ENCODE measurements around the gene COG5. TPM values are rescaled to one million over a fixed set of nuclear protein-coding genes. Genes with fewer than 3 reads are reported as not detected.

COG5 gene
- total and polyA plus RNA-seq, 9 of the 15 experiments (the other 6 are each of a cell fraction or from before 2014, with no cell fraction given): 15.3 to 75.1 (median 56.4) TPM

DNA sequence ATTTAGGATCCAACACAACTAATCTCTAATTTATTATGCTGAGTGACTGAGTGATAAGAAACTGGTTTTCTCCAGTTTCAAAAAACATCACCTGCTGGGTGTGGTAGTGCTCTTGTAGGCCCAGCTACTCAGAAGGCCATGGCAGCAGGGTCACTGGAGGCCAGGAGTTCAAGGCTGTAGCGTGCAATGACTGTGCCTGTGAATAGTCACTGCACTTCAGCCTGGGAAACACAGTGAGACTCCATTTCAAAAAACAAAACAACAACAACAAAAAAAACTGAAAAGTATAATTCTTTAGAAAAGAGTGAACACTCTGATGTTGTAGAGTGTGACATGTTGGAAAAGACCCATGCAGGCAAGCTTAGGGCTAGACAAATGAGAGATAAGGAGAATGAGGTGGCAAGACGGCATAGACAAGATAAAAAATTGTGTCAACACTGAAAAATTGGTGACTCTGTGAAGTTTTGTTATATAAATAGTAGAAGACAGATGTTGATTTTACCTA is 243.9 kb downstream of the COG5 start (continued):
- TF ChIP-seq, protein P1, sequence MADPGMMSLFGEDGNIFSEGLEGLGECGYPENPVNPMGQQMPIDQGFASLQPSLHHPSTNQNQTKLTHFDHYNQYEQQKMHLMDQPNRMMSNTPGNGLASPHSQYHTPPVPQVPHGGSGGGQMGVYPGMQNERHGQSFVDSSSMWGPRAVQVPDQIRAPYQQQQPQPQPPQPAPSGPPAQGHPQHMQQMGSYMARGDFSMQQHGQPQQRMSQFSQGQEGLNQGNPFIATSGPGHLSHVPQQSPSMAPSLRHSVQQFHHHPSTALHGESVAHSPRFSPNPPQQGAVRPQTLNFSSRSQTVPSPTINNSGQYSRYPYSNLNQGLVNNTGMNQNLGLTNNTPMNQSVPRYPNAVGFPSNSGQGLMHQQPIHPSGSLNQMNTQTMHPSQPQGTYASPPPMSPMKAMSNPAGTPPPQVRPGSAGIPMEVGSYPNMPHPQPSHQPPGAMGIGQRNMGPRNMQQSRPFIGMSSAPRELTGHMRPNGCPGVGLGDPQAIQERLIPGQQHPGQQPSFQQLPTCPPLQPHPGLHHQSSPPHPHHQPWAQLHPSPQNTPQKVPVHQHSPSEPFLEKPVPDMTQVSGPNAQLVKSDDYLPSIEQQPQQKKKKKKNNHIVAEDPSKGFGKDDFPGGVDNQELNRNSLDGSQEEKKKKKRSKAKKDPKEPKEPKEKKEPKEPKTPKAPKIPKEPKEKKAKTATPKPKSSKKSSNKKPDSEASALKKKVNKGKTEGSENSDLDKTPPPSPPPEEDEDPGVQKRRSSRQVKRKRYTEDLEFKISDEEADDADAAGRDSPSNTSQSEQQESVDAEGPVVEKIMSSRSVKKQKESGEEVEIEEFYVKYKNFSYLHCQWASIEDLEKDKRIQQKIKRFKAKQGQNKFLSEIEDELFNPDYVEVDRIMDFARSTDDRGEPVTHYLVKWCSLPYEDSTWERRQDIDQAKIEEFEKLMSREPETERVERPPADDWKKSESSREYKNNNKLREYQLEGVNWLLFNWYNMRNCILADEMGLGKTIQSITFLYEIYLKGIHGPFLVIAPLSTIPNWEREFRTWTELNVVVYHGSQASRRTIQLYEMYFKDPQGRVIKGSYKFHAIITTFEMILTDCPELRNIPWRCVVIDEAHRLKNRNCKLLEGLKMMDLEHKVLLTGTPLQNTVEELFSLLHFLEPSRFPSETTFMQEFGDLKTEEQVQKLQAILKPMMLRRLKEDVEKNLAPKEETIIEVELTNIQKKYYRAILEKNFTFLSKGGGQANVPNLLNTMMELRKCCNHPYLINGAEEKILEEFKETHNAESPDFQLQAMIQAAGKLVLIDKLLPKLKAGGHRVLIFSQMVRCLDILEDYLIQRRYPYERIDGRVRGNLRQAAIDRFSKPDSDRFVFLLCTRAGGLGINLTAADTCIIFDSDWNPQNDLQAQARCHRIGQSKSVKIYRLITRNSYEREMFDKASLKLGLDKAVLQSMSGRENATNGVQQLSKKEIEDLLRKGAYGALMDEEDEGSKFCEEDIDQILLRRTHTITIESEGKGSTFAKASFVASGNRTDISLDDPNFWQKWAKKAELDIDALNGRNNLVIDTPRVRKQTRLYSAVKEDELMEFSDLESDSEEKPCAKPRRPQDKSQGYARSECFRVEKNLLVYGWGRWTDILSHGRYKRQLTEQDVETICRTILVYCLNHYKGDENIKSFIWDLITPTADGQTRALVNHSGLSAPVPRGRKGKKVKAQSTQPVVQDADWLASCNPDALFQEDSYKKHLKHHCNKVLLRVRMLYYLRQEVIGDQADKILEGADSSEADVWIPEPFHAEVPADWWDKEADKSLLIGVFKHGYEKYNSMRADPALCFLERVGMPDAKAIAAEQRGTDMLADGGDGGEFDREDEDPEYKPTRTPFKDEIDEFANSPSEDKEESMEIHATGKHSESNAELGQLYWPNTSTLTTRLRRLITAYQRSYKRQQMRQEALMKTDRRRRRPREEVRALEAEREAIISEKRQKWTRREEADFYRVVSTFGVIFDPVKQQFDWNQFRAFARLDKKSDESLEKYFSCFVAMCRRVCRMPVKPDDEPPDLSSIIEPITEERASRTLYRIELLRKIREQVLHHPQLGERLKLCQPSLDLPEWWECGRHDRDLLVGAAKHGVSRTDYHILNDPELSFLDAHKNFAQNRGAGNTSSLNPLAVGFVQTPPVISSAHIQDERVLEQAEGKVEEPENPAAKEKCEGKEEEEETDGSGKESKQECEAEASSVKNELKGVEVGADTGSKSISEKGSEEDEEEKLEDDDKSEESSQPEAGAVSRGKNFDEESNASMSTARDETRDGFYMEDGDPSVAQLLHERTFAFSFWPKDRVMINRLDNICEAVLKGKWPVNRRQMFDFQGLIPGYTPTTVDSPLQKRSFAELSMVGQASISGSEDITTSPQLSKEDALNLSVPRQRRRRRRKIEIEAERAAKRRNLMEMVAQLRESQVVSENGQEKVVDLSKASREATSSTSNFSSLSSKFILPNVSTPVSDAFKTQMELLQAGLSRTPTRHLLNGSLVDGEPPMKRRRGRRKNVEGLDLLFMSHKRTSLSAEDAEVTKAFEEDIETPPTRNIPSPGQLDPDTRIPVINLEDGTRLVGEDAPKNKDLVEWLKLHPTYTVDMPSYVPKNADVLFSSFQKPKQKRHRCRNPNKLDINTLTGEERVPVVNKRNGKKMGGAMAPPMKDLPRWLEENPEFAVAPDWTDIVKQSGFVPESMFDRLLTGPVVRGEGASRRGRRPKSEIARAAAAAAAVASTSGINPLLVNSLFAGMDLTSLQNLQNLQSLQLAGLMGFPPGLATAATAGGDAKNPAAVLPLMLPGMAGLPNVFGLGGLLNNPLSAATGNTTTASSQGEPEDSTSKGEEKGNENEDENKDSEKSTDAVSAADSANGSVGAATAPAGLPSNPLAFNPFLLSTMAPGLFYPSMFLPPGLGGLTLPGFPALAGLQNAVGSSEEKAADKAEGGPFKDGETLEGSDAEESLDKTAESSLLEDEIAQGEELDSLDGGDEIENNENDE (IDR thresholded peaks at IDR 0.05; ENCODE audit: low read depth, low read length): no peak
- TF ChIP-seq ESRRB (CRISPR knock-in tag; IDR thresholded peaks at IDR 0.05; ENCODE audit: borderline replicate concordance): no peak
- TF ChIP-seq CHD1 (IDR thresholded peaks at IDR 0.05; ENCODE audit: low read length): no peak
- TF ChIP-seq ARID2 (IDR thresholded peaks at IDR 0.05): no peak
- TF ChIP-seq WHSC1 (IDR thresholded peaks at IDR 0.05; ENCODE audit: low read length): no peak
- no peak for TF ChIP-seq ZNF668 (CRISPR knock-in tag; IDR thresholded peaks at IDR 0.05)
- TF ChIP-seq SRF (CRISPR knock-in tag; IDR thresholded peaks at IDR 0.05): no peak
- TF ChIP-seq SAFB2 (IDR thresholded peaks at IDR 0.05; ENCODE audit: borderline replicate concordance, low read depth, low read length, severe bottlenecking): no peak
- TF ChIP-seq SMARCE1 (IDR thresholded peaks at IDR 0.05): peak; percentile 94
- TF ChIP-seq ZNF143 (CRISPR knock-in tag; IDR thresholded peaks at IDR 0.05): no peak
- TF ChIP-seq NEUROD1 (IDR thresholded peaks at IDR 0.05; ENCODE audit: borderline replicate concordance, low read depth, low read length, partially characterized antibody): no peak
- no peak for TF ChIP-seq MAZ (CRISPR knock-in tag; conservative IDR thresholded peaks at IDR 0.05 in 1 of 2, IDR thresholded peaks at IDR 0.05 in 1 of 2)
- no peak for TF ChIP-seq ZNF197 (CRISPR knock-in tag; IDR thresholded peaks at IDR 0.05; ENCODE audit: low read depth)
- no peak for TF ChIP-seq ZFP1 (CRISPR knock-in tag; IDR thresholded peaks at IDR 0.05)
- no peak for TF ChIP-seq KAT8 (IDR thresholded peaks at IDR 0.05; ENCODE audit: low read depth)
- TF ChIP-seq POLR3A (IDR thresholded peaks at IDR 0.05; ENCODE audit: borderline replicate concordance, extremely low read depth, insufficient read depth, insufficient read length): no peak
- TF ChIP-seq PHF21A (IDR thresholded peaks at IDR 0.05; ENCODE audit: borderline replicate concordance, low read depth): no peak
- TF ChIP-seq KLF6 (CRISPR knock-in tag; IDR thresholded peaks at IDR 0.05; ENCODE audit: borderline replicate concordance): no peak
